Measurements from ENCODE around the gene ARIH2. TPM values are rescaled to one million over a fixed set of nuclear protein-coding genes. Genes with fewer than 3 reads are reported as not detected.
"Not testable (repeated sequence)": the region's sequence is repeated elsewhere in the genome, so short reads cannot be mapped to it uniquely, and the experiment has no call there.

Gene ARIH2
- 138 and 143 TPM in 2 replicates for total RNA-seq (2014; rRNA removed; shearing (Covaris generic))
- 125 and 131 TPM in 2 replicates for polyA plus RNA-seq (2015; cell fraction: cytosol; rRNA removed)
- 458 and 464 TPM in 2 replicates for polyA plus RNA-seq (2015; cell fraction: nucleus; rRNA removed)

DNA sequence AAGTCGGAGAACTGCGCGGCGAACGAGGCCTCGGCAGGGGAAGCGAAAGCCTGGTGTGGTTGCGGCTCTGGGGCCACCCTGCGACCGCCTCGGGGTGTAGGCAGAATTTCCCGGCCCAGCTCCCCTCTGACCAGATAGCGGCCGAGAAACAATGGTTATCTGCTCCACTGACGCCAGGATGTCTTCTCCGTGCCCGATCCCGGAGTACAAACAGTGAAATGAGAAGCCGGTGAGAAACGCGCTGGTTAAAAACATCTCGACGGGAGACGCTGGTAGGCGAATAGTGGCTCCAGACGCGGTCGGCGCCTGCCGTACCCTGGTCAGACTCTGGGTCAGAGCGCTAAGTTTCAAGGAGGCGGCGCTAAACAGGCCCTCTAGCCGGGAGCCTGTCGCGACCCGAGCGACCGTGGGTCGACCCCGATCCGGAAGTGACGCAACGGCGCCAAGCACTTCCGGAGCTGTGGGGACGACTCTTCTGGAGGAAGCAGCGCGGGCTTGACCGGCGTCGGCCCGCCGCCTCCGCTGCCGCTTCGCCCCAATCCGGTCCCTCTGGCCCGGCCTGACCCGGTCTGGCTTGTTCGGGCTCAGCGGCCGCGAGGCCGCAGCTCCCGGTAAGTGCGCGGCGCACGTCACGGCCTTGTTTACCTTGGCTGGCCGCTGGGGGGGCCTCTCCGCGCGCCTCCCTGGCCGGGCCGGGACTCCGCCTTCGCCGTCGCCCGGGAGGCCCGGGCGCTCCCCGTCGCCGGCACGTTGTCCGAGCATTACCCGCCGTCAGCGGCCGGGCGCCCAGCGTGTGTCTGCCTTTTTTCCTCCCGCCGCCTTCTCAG lies at the start of gene ARIH2:
TSS of gene ARIH2 (plus strand) at position 455 of the 827 bp plus-strand sequence. CDS start 8,717 bp downstream, outside the sequence.
- peak; percentile 93 for DNase-seq (ENCODE audit: low read depth, low spot score)
- in situ Hi-C loops (cut with HindIII; ENCODE audit: low pct_unique_long_range_greater_than_20kb, low sequenced_read_pairs): no loop called here

DNA sequence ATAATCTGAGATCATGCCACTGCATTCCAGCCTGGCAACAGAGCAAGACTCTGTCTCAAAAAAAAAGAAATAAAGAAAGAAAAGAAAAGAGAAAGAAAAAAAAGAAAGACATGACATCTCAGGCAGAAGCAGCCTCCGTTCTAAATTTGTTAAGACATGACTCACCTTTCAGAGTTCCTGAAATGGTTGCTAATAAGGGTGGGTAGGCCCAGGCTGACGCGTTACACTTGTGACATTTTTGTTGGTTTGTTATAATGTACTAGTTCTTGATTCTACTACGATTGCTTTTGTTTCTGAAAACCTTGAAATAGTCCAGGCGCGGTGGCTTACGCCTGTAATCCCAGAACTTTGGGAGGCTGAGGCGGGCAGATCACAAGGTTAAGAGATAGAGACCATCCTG lies 41.0 kb upstream of the ARIH2 start:
- in situ Hi-C loops (cut with HindIII; ENCODE audit: low pct_unique_long_range_greater_than_20kb, low sequenced_read_pairs): no loop called here
- DNase-seq (ENCODE audit: low read depth, low spot score): no peak

DNA sequence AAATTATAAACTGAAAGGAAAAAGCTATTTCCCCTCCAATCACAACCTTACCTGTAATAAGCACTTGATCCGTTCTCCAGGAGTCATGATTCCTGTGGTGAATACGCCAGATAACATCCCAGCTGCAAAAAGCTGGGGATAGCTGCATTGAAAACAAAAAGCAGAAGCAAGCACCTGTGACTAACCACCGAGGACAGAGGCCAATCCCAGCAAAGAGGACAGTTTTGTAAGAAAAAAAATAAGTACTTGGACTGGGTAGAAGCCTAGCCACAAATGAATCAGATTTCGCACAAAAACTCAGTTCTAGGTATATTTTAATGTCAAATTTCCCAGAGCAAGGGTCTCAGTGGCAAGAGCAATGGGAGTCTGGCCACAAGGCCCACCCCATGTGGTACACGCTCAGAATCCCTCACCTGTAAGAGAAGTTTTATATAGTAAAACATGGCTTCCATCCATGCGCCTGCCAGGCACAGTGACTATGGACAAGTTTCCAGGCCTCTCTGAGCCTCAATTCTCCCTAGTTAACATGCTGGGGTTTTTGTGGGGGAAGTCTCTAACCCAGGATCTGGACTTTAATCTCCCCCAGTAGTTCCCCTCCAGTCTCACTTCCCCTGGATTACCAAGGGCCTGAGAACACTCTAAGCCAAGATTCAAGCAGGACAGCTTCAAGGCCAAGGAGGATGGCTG lies 39.2 kb upstream of the ARIH2 start:
- DNase-seq (ENCODE audit: low read depth, low spot score): no peak
- in situ Hi-C loops (cut with HindIII; ENCODE audit: low pct_unique_long_range_greater_than_20kb, low sequenced_read_pairs): no loop called here

DNA sequence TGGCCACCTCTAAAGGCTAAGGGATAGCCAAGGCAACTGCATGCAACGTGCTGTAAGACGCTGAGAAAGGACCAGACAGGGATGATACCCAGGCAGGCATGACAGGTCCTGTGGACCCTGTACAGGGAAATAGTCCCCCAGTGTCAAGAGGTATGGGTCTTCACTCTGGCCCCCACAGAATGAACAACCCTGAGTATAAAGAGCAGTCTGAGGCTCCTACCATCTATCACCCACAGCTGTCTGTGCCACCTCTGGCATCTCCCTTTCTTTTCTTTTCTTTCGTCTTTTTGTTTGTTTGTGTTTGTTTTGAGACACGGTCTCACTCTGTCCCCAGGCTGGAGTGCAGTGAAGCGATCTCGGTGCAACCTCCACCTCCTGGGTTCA lies 38.7 kb upstream of the ARIH2 start:
- in situ Hi-C loops (cut with HindIII; ENCODE audit: low pct_unique_long_range_greater_than_20kb, low sequenced_read_pairs): no loop called here
- DNase-seq (ENCODE audit: low read depth, low spot score): no peak

DNA sequence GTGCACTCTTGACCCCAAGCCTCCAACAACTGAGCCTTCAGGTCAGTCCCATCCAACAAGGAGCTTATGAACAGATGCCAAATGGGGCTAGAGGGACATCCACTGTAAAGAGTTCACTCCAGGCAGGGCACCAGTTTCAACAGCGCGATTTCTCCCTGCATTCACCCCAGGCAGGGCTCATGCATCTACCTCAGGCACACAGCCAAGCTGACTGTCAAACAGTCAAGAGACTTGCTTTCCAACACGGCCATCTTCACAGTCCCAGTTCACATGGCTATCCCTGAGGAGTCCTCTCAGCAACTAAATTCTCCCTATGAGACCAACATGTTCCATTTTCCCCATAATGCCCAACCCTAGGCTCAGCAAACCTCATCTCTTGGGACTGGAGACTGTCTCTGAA lies 37.6 kb upstream of the ARIH2 start:
- in situ Hi-C loops (cut with HindIII; ENCODE audit: low pct_unique_long_range_greater_than_20kb, low sequenced_read_pairs): no loop called here
- DNase-seq (ENCODE audit: low read depth, low spot score): no peak

DNA sequence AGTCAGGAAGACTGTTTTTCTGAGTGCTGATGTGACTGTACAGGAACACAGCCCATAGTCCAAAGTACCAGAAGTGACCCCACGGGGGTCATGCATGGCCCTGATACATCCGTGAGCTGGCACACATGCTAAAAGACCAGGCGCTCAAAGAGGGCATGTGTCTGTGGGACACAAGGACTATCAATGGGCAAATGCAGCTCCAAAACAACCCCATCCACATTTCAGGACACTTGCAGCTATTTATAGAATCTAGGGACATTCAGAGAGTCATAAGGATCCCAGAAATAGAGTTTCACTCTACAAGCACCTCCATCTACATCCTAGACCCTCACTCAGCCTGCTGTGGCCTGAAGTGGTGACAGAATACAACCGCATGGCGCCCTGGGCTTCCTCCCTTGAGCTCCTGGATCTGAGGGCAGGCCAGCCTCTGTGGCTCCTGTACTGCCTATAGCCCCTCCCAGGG lies 37.0 kb upstream of the ARIH2 start:
- in situ Hi-C loops (cut with HindIII; ENCODE audit: low pct_unique_long_range_greater_than_20kb, low sequenced_read_pairs): no loop called here
- DNase-seq (ENCODE audit: low read depth, low spot score): no peak

DNA sequence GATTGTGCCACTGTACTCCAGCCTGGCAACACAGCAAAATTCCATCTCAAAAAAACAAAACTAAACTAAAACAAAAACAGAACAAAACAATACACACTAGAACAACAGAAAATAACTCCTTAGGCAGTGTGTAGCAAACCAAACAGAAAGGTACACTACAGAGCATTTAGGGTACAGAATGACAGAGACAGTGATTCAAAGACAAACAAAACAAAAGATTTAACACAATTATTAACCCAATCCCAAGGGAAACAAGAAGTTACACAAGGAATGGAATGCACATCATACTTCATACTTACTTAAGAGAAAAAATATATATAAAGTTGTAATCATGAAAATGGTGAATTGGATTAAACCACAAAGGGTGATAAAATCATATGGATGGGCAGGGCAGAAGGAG lies 32.9 kb upstream of the ARIH2 start:
- DNase-seq (ENCODE audit: low read depth, low spot score): no peak
- in situ Hi-C loops (cut with HindIII; ENCODE audit: low pct_unique_long_range_greater_than_20kb, low sequenced_read_pairs): no loop called here

DNA sequence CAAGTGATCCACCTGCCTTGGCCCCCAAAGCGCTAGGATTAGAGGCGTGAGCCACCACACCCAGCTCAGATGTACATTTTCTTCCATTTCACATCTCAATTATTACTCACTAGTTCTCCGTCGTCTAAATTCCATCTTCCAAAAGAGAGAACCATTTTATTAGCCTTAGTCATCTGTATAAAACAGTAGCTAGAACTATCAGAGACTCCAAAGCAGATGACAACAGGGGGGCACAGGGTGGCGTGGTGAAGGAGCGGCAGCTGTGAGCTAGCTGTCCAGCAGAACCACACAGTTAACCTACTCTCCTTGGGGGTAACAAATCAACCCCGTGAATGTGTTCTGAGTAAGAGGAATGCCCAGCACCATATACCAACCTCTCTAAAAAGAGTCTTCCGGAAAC lies 27.0 kb upstream of the ARIH2 start:
- in situ Hi-C loops (cut with HindIII; ENCODE audit: low pct_unique_long_range_greater_than_20kb, low sequenced_read_pairs): no loop called here
- DNase-seq (ENCODE audit: low read depth, low spot score): no peak

DNA sequence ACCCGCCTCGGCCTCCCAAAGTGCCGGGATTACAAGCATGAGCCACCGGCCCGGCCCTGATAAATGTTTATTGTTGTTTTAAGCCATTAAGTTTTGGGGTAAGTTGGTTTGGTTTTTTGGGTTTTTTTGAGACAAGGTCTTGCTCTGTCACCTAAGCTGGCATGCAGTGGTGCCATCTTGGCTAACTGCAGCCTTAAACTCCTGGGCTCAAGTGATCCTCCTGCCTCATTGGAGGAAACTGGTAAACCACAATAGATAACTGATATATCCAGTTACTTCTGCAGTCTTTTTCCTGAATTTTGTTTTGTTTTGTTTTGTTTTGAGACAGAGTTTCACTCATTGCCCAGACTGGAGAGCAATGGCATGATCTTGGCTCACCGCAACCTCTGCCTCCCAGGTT lies 24.1 kb upstream of the ARIH2 start:
- no peak for DNase-seq (ENCODE audit: low read depth, low spot score)
- in situ Hi-C loops (cut with HindIII; ENCODE audit: low pct_unique_long_range_greater_than_20kb, low sequenced_read_pairs): no loop called here

DNA sequence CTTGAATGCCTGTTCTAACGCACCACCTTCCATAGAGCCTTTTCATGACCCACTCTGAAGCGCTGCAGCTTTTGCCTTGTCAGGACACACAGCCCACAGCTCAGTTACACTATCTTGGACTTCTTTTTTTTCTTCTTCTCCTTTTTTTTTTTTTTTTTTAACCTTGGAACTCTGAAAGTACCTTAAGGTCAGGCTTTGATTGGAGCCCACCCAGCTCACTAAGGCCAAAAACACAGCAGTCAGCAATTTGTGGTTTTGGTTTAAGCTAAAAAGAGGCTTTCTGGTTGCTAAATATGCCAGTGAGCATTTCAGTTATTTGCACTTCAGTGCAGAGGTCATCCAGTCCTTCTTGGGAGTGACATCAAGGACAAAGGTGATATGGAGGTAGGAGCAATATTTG lies 21.7 kb upstream of the ARIH2 start:
- DNase-seq (ENCODE audit: low read depth, low spot score): no peak
- in situ Hi-C loops (cut with HindIII; ENCODE audit: low pct_unique_long_range_greater_than_20kb, low sequenced_read_pairs): no loop called here

DNA sequence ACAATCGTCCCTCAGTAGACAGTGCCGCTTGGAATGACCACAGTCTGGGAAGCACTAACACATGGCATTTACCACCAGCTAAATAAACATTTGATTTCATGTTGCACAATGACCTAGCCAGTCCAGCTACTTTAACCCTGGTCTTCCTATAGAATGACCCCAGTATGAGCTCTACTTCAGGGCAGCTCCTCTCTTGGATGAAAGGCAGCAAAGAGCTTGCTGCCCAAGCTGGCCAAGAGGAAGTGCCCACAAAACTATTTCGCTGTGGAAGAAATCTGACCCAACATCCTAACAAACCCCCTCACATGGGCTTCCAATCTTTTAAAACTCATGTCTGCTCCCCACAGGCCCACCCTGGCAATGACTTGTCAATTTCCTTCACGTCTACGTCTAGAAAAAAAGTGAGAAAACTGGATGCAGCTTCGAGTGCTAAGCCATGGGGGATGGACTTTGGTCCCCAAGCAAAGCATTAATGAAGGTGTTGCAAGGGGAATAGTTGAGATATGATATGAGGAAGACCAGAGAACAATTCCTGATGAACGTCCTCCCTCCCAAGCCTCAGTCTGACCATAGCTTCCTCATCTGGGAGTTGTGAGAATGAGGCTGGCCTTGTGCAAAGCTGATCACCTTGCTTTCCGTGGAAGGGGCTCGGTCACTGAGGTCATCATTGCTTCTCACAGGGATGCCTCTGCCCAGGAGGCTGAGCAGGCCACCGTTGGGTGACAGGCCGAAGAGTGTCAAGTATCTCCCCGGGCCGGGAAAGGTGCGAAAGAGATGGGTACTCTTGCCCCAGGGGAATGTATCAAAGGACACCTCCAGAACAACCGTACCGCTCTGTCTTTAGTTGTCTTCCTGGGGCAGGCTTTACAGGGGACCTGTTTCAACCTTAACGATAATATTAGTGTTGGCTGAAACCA lies 20.9 kb upstream of the ARIH2 start:
- no peak for DNase-seq (ENCODE audit: low read depth, low spot score)
- in situ Hi-C loops (cut with HindIII; ENCODE audit: low pct_unique_long_range_greater_than_20kb, low sequenced_read_pairs): no loop called here

DNA sequence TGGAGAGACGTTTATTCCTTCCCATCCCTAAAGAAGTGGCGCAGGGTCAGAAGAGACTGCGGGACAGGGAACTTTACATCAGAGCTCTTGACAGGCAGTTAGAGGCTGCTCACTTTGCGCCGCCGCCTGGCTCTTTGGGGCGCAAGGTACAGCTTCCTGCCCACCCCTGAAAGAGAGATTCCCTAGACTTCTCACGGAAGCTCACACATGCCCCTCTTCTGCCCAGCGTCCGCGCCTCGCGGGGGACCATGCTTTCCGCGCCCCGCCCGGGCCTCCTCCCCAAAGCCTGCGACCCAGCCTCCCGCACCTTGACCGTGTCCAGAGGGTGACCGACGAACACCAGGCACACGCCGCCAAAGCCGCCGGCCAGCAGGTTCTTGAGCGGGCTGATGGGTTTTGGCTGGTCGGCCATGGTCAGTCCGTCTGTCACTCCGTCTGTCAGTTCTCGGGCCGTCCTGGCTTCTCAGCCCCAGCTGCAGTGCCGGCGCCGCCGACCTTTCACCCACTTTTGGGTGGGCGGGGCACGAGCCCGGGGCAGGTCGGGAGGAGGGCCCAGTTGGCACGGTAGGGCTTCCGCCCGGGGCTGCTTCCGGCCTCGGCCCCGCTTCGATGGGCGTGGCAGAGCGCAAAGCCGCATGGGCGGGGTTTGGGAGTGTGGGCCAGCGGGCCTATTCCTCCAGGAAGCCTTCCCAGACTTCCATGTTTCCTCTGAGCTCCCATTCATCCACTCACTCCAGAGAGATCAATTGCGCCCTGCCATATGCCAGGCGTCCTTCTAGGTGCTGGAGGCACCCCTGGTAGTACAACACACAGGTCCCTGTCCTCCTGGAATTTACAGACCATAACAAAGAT lies 20.0 kb upstream of the ARIH2 start, which contains the start of gene SLC25A20:
TSS of gene SLC25A20 (minus strand) at position 500 of the 852 bp plus-strand sequence. CDS start at position 412, 88 bp downstream.
- in situ Hi-C loops (cut with HindIII; ENCODE audit: low pct_unique_long_range_greater_than_20kb, low sequenced_read_pairs): no loop called here
- peak; percentile 90 for DNase-seq (ENCODE audit: low read depth, low spot score)

DNA sequence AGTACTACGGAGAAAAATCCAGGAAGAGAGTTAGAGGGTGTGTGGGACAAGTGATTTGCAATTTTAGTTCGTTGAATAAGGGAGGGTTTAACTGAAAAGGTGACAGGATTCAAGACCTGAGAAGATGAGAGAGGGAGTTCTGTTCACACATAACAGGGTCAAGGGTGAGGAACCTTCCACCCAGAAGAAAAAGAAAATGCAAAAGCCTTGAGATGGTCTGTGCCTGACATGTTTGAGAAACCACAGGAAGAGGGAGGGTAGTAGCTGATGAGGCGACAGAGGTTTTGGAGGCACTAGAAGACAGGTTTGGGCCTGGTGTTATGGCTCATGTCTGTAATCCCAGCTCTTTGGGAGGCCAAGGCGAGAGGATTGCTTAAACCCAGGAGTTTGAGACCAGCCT lies 19.4 kb upstream of the ARIH2 start:
- in situ Hi-C loops (cut with HindIII; ENCODE audit: low pct_unique_long_range_greater_than_20kb, low sequenced_read_pairs): no loop called here
- no peak for DNase-seq (ENCODE audit: low read depth, low spot score)

DNA sequence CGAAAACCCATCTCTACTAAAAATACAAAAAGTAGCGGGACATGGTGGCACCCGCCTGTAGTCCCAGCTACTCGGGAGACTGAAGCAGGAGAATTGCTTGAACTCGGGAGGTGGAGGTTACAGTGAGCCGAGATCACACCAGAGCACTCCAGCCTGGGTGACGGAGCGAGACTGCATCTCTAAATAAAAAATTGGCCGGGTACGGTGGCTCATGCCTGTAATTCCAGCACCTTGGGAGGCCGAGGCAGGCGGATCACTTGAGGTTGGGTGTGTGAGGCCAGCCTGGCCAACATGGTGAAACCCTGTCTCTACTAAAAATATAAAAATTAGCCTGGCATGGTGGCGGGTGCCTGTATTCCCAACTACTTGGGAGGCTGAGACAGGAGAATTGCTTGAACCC lies 11.6 kb upstream of the ARIH2 start:
- DNase-seq (ENCODE audit: low read depth, low spot score); in situ Hi-C loops (cut with HindIII; ENCODE audit: low pct_unique_long_range_greater_than_20kb, low sequenced_read_pairs): not testable (repeated sequence)

DNA sequence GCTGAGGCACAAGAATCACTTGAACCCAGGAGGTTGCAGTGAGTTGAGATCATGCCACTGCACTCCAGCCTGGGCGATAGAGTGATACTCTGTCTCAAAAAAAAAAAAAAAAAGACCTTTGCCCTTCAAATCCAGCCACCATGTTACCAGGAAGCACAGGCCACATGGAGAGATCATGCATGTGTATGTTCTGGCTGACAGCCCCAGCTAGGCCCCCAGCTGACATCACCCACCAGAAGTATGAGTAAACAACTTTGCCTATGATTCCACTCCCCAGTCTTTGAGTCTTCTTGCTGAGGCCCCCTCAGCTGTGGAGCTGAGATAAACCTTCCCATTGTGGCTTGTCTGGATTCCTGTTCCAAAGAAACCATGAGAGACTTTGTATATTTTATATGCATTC lies 3.3 kb upstream of the ARIH2 start:
- no peak for DNase-seq (ENCODE audit: low read depth, low spot score)
- in situ Hi-C loops (cut with HindIII; ENCODE audit: low pct_unique_long_range_greater_than_20kb, low sequenced_read_pairs): no loop called here

DNA sequence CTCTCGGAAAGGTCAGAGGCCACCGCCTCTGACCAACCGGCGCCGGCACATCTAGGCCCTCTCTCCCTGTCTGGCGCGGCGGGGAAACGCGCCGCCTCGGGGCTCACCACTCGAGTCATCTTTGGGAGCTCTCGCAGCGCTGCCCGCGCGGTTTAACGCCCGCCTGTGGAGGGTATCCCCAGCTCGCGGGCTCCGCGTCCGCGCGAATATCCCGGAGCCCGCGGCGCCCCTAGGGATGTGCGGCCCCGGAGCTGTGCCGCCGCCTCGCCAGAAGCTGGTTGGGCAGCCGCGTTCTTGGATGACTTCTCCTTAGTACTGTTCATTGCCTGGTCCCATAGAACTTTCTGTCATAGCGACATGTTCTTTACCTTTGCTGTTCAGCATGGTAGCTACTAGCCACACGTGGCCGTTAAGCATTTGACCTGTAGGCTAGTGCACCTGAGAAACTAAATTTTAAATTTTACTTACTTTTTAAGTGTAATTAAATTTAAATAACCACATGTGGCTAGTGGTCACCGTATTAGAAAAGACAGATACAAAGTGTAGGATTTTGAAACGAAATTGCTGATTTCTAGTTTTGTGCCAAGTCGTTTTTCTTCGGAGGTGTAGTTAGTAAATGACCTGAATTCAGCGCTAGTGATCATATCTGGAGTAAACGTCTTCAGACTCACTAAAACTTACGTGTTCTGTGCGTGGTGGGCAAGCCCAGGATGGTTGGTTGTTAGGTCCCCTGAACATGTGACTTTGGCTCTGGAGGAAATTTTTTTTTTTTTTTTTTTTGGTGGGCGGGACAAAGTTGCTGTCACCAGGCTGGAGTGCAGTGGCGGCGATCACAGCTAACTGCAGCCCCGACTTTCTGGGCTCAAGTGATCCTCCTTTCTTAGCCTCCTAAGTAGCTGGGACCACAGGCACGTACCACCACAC lies 835 bp downstream of the ARIH2 start:
- in situ Hi-C loops (cut with HindIII; ENCODE audit: low pct_unique_long_range_greater_than_20kb, low sequenced_read_pairs): no loop called here
- DNase-seq (ENCODE audit: low read depth, low spot score): peak; percentile 72

All from SK-MEL-5 (cell line).